Mesendoderm (in vitro differentiated cells): Measurements from ENCODE around the gene SYT8.

Experiments used
- DNase-seq: peaks from one replicate; pipeline ENCODE4 v3.0.0; 2013
- H2AK5ac ChIP-seq: 2 replicates; pipeline ENCODE4 v1.6.1; 2013; ENCODE audit warnings: low read length, inconsistent platforms
- H2BK120ac ChIP-seq: 2 replicates; pipeline ENCODE4 v1.6.1; 2013; ENCODE audit warnings: low read depth, mild to moderate bottlenecking, low read length, moderate library complexity, mixed read lengths
- H2BK15ac ChIP-seq: replicated peaks from 2 replicates; pipeline ENCODE4 v1.6.1; 2013; ENCODE audit warnings: low read depth, mild to moderate bottlenecking, moderate library complexity
- H2BK5ac ChIP-seq: 2 replicates; pipeline ENCODE4 v1.6.1; 2013; ENCODE audit warnings: low read length, inconsistent platforms
- H3K18ac ChIP-seq: 2 replicates; pipeline ENCODE4 v1.6.1; 2013; ENCODE audit warnings: mild to moderate bottlenecking, low read length, mixed read lengths
- H3K23ac ChIP-seq: one replicate; pipeline ENCODE4 v1.6.1; 2013; ENCODE audit warnings: low read length
- H3K27ac ChIP-seq: 2 replicates; pipeline ENCODE4 v1.5.1; 2013; ENCODE audit warnings: low read depth, mild to moderate bottlenecking, inconsistent platforms, low read length, moderate library complexity
- H3K27me3 ChIP-seq: 2 replicates; pipeline ENCODE4 v1.6.1; 2013; ENCODE audit warnings: low read length, control low read depth, mild to moderate bottlenecking, inconsistent platforms; ENCODE audit not compliant: insufficient read depth, poor library complexity
- H3K36me3 ChIP-seq: 2 replicates; pipeline ENCODE4 v1.6.1; 2013; ENCODE audit warnings: low read length, inconsistent platforms; ENCODE audit not compliant: control insufficient read depth, insufficient read depth
- H3K4ac ChIP-seq: one replicate; pipeline ENCODE4 v1.6.1; 2013; ENCODE audit warnings: low read depth, mild to moderate bottlenecking, low read length, moderate library complexity
- H3K4me1 ChIP-seq: 2 replicates; pipeline ENCODE4 v1.6.1; 2013; ENCODE audit warnings: low read depth, low read length, inconsistent platforms; ENCODE audit not compliant: control insufficient read depth
- H3K4me2 ChIP-seq: 2 replicates; pipeline ENCODE4 v1.6.1; 2013; ENCODE audit warnings: low read length
- H3K4me3 ChIP-seq: 2 replicates; pipeline ENCODE4 v1.5.1; 2013; ENCODE audit warnings: mild to moderate bottlenecking, low read length
- H3K56ac ChIP-seq: one replicate; pipeline ENCODE4 v1.6.1; 2013; ENCODE audit warnings: low read length
- H3K79me1 ChIP-seq: 2 replicates; pipeline ENCODE4 v1.6.1; 2013; ENCODE audit warnings: low read length, inconsistent platforms
- H3K79me2 ChIP-seq: 2 replicates; pipeline ENCODE4 v1.6.1; 2013; ENCODE audit warnings: mild to moderate bottlenecking, low read length; ENCODE audit not compliant: control insufficient read depth, insufficient read depth
- H3K9ac ChIP-seq: 2 replicates; pipeline ENCODE4 v1.6.1; 2013; ENCODE audit warnings: low read length, inconsistent platforms
- H4K5ac ChIP-seq: one replicate; pipeline ENCODE4 v1.6.1; 2013; ENCODE audit warnings: low read length
- H4K8ac ChIP-seq: one replicate; pipeline ENCODE4 v1.6.1; 2013; ENCODE audit warnings: low read depth, mild to moderate bottlenecking, control low read depth, low read length, moderate library complexity
- WGBS: extraction: QIAGEN DNeasy Blood & Tissue Kit; methylation state at CpG from one replicate; pipeline ENCODE4 v1.1.7; 2013; ENCODE audit warnings: low lambda C conversion rate, missing lambda C conversion rate; ENCODE audit not compliant: insufficient coverage; ENCODE audit errors: extremely low coverage; 5-methylcytosine and 5-hydroxymethylcytosine counted together

The SYT8 gene

GRCh38 chr11:1847926-1848639, 13.3 kb downstream of the SYT8 start:
- Histone ChIP-seq H3K4me3 (no peak overlapping the region), H3K27ac (no peak overlapping the region), H2BK120ac (no peak overlapping the region), H3K36me3 (no peaks in the 10 kb centered on the region), H3K79me2 (no peaks in the 10 kb centered on the region), H3K27me3 (no peaks in the 10 kb centered on the region), H3K4me2 (no peak overlapping the region), H4K8ac (no peak overlapping the region), H2AK5ac (no peak overlapping the region), H3K23ac (no peak overlapping the region), H3K56ac (no peak overlapping the region), H3K4ac (no peak overlapping the region), H3K9ac (no peak overlapping the region), H3K18ac (no peak overlapping the region), H2BK15ac (no peak overlapping the region), H3K79me1 (no peaks in the 10 kb centered on the region), H4K5ac (no peak overlapping the region), H3K4me1 (no peaks in the 10 kb centered on the region), H2BK5ac (no peak overlapping the region)
- DNase-seq: no peak
- WGBS: no CpG with 5 or more reads among the region's 18 CpGs

GRCh38 chr11:1848640-1849430, 14.0 kb downstream of the SYT8 start:
- Histone ChIP-seq H3K56ac (no peak overlapping the region), H3K9ac (no peak overlapping the region), H3K4me2 (no peak overlapping the region), H4K5ac (no peak overlapping the region), H3K79me1 (no peaks in the 10 kb centered on the region), H3K4me3 (no peak overlapping the region), H3K79me2 (no peaks in the 10 kb centered on the region), H3K18ac (no peak overlapping the region), H2BK120ac (no peak overlapping the region), H2BK5ac (no peak overlapping the region), H3K27me3 (no peaks in the 10 kb centered on the region), H3K36me3 (no peaks in the 10 kb centered on the region), H3K4me1 (no peaks in the 10 kb centered on the region), H3K27ac (no peak overlapping the region), H4K8ac (no peak overlapping the region), H2BK15ac (no peak overlapping the region), H2AK5ac (no peak overlapping the region), H3K23ac (no peak overlapping the region), H3K4ac (no peak overlapping the region)
- WGBS: no CpG with 5 or more reads among the region's 19 CpGs
- no peak for DNase-seq

GRCh38 chr11:1851468-1852180, 16.8 kb downstream of the SYT8 start:
- Histone ChIP-seq H3K18ac (no peak overlapping the region), H2BK15ac (no peak overlapping the region), H4K8ac (no peak overlapping the region), H3K4me2 (no peak overlapping the region), H3K27ac (no peak overlapping the region), H3K27me3 (no peaks in the 10 kb centered on the region), H3K56ac (no peak overlapping the region), H3K4me1 (no peaks in the 10 kb centered on the region), H3K36me3 (no peaks in the 10 kb centered on the region), H2BK120ac (no peak overlapping the region), H3K79me2 (no peaks in the 10 kb centered on the region), H2BK5ac (no peak overlapping the region), H4K5ac (no peak overlapping the region), H3K9ac (no peak overlapping the region), H2AK5ac (no peak overlapping the region), H3K4ac (no peak overlapping the region), H3K79me1 (no peaks in the 10 kb centered on the region), H3K4me3 (no peak overlapping the region), H3K23ac (no peak overlapping the region)
- DNase-seq: no peak
- no CpG with 5 or more reads among the region's 21 CpGs for WGBS

GRCh38 chr11:1852271-1852876, 17.6 kb downstream of the SYT8 start:
- H2BK120ac ChIP-seq: no peak overlapping the region
- H3K27ac ChIP-seq: no peak overlapping the region
- no peak overlapping the region for H4K8ac ChIP-seq
- H3K18ac ChIP-seq: no peak overlapping the region
- no peak overlapping the region for H3K9ac ChIP-seq
- no peak overlapping the region for H3K4me2 ChIP-seq
- no peak overlapping the region for H2AK5ac ChIP-seq
- no peaks in the 10 kb centered on the region for H3K4me1 ChIP-seq
- no peaks in the 10 kb centered on the region for H3K27me3 ChIP-seq
- no CpG with 5 or more reads among the region's 25 CpGs for WGBS
- no peak overlapping the region for H4K5ac ChIP-seq
- H3K79me1 ChIP-seq: no peaks in the 10 kb centered on the region
- H2BK15ac ChIP-seq: no peak overlapping the region
- no peak overlapping the region for H3K56ac ChIP-seq
- no peak overlapping the region for H3K4me3 ChIP-seq
- no peaks in the 10 kb centered on the region for H3K79me2 ChIP-seq
- no peak for DNase-seq
- no peak overlapping the region for H2BK5ac ChIP-seq
- H3K4ac ChIP-seq: no peak overlapping the region
- no peaks in the 10 kb centered on the region for H3K36me3 ChIP-seq
- no peak overlapping the region for H3K23ac ChIP-seq

GRCh38 chr11:1852877-1853276, 18.1 kb downstream of the SYT8 start, which contains the start of gene LSP1:
Gene LSP1, plus strand, starts transcription at chr11:1853084. Its CDS starts 61 bp downstream, at chr11:1853145.
- Histone ChIP-seq H3K23ac (no peak within 1 kb of the TSS), H2BK5ac (no peak within 1 kb of the TSS), H3K27ac (no peak within 1 kb of the TSS), H3K4me3 (no peak within 1 kb of the TSS), H3K4ac (no peak within 1 kb of the TSS), H2BK120ac (no peak within 1 kb of the TSS), H3K18ac (no peak within 1 kb of the TSS), H3K36me3 (no peaks in the 10 kb centered on the region), H3K4me1 (no peaks in the 10 kb centered on the region), H3K56ac (no peak within 1 kb of the TSS), H3K27me3 (no peaks in the 10 kb centered on the region), H3K4me2 (no peak within 1 kb of the TSS), H3K9ac (no peak within 1 kb of the TSS), H3K79me2 (no peaks in the 10 kb centered on the region), H2BK15ac (no peak within 1 kb of the TSS), H4K8ac (no peak within 1 kb of the TSS), H2AK5ac (no peak within 1 kb of the TSS), H3K79me1 (no peaks in the 10 kb centered on the region), H4K5ac (no peak within 1 kb of the TSS)
- DNase-seq: no peak
- no CpG with 5 or more reads among the region's 18 CpGs for WGBS
